Bone marrow (tissue), 2 donors: Measurements from ENCODE around the gene TNKS2.
"Not testable (repeated sequence)": the region's sequence is repeated elsewhere in the genome, so short reads cannot be mapped to it uniquely, and the experiment has no call there.

Experiments used
- DNase-seq, 2 donors: peaks; one replicate each; lab custom pipeline; 2025; lab: John Stamatoyannopoulos, UW

Gene TNKS2

GRCh38 chr10:91797874-91798648 lies at the start of gene TNKS2:
Gene TNKS2, plus strand, starts transcription at chr10:91798426. Its CDS starts 265 bp downstream, at chr10:91798691.
- peak; percentile 65 to 83 for DNase-seq

GRCh38 chr10:91749592-91749991 lies 48.6 kb upstream of the TNKS2 start:
- not testable (repeated sequence) for DNase-seq

- no peak for DNase-seq
These were observed 41.9 kb upstream of the TNKS2 start for GRCh38 chr10:91756286-91756685.

GRCh38 chr10:91758303-91759146 lies 39.7 kb upstream of the TNKS2 start:
- peak in 1 of 2 donors; percentile 29 for DNase-seq

- DNase-seq, result no peak
These were observed 38.6 kb upstream of the TNKS2 start for GRCh38 chr10:91759581-91759986.

- DNase-seq, result peak in 1 of 2 donors; percentile 15
These were observed 36.5 kb upstream of the TNKS2 start for GRCh38 chr10:91761721-91762120.

- DNase-seq, result peak in 1 of 2 donors; percentile 37
These were observed 35.3 kb upstream of the TNKS2 start for GRCh38 chr10:91762878-91763277.

GRCh38 chr10:91766676-91767075 lies 31.6 kb upstream of the TNKS2 start:
- DNase-seq, result no peak

- no peak for DNase-seq
These were observed 30.1 kb upstream of the TNKS2 start for GRCh38 chr10:91768123-91768522.

GRCh38 chr10:91771907-91772306 lies 26.3 kb upstream of the TNKS2 start:
- no peak for DNase-seq

GRCh38 chr10:91772461-91772860 lies 25.8 kb upstream of the TNKS2 start:
- no peak for DNase-seq

GRCh38 chr10:91772869-91773268 lies 25.4 kb upstream of the TNKS2 start:
- no peak for DNase-seq

- DNase-seq, result no peak
These were observed 23.7 kb upstream of the TNKS2 start for GRCh38 chr10:91774571-91774970.

GRCh38 chr10:91775731-91776130 lies 22.5 kb upstream of the TNKS2 start:
- no peak for DNase-seq

GRCh38 chr10:91776266-91776665 lies 22.0 kb upstream of the TNKS2 start:
- no peak for DNase-seq

GRCh38 chr10:91778485-91778884 lies 19.7 kb upstream of the TNKS2 start:
- DNase-seq, result no peak

GRCh38 chr10:91779011-91779605 lies 19.1 kb upstream of the TNKS2 start:
- no peak for DNase-seq

- DNase-seq, result no peak
These were observed 15.7 kb upstream of the TNKS2 start for GRCh38 chr10:91782539-91782938.

GRCh38 chr10:91785830-91786229 lies 12.4 kb upstream of the TNKS2 start:
- no peak for DNase-seq

GRCh38 chr10:91787258-91787657 lies 11.0 kb upstream of the TNKS2 start:
- no peak for DNase-seq

- DNase-seq, result no peak
These were observed 10.4 kb upstream of the TNKS2 start for GRCh38 chr10:91787810-91788209.

- no peak for DNase-seq
These were observed 9.7 kb upstream of the TNKS2 start for GRCh38 chr10:91788527-91788926.
